ENCODE data around the gene AOC2.

The AOC2 gene

GRCh38 chr17:42844271-42844670 lies at the start of gene AOC2:
AOC2 (plus strand) TSS chr17:42844580; CDS start chr17:42844627, 47 bp downstream.
- Histone ChIP-seq H3K9ac (ENCODE audit: low read depth, low read length, poor library complexity, severe bottlenecking) (no peak within 1 kb of the TSS), H3K9me3 (ENCODE audit: insufficient read depth, low read depth, low read length) (no peaks in the 10 kb centered on the region), H3K27me3 (ENCODE audit: insufficient read depth, low read length, poor library complexity, severe bottlenecking) (no peaks in the 10 kb centered on the region), H3F3A (ENCODE audit: low read depth) (no peaks in the 10 kb centered on the region), H3K9me2 (replicated peaks; ENCODE audit: low read depth, low read length) (no peaks in the 10 kb centered on the region), H3K4me2 (ENCODE audit: low read depth, low read length, poor library complexity, severe bottlenecking) (no peak within 1 kb of the TSS), H3K79me2 (ENCODE audit: insufficient read depth, low read length) (no peaks in the 10 kb centered on the region; the same call in 1 of the 2 replicates), H2AFZ (ENCODE audit: low read length) (no peak within 1 kb of the TSS), H3K4me3 (ENCODE audit: low read length, poor library complexity, severe bottlenecking) (no peak within 1 kb of the TSS), H4K20me1 (ENCODE audit: insufficient read depth, low read length, poor library complexity, severe bottlenecking) (no peaks in the 10 kb centered on the region), H3K36me3 (ENCODE audit: insufficient read depth, low read length) (peaks cover 55% of the 10 kb centered on the region; the same call in 1 of the 2 replicates), H3K4me1 (ENCODE audit: insufficient read depth, low read length, poor library complexity, severe bottlenecking) (no peaks in the 10 kb centered on the region)
- TF ChIP-seq CTCF (conservative IDR thresholded peaks at IDR 0.05; ENCODE audit: low read length): no peak
- no peak for TF ChIP-seq EZH2phosphoT487 (IDR thresholded peaks at IDR 0.05; ENCODE audit: borderline replicate concordance)

- Histone ChIP-seq H3F3A (ENCODE audit: low read depth) (no peaks in the 10 kb centered on the region), H3K4me3 (ENCODE audit: low read length, poor library complexity, severe bottlenecking) (no peak overlapping the region), H3K36me3 (ENCODE audit: insufficient read depth, low read length) (no peaks in the 10 kb centered on the region), H3K4me1 (ENCODE audit: insufficient read depth, low read length, poor library complexity, severe bottlenecking) (peaks cover 12% of the 10 kb centered on the region), H4K20me1 (ENCODE audit: insufficient read depth, low read length, poor library complexity, severe bottlenecking) (no peaks in the 10 kb centered on the region), H2AFZ (ENCODE audit: low read length) (no peak overlapping the region), H3K79me2 (ENCODE audit: insufficient read depth, low read length) (peaks cover 20% of the 10 kb centered on the region), H3K27me3 (ENCODE audit: insufficient read depth, low read length, poor library complexity, severe bottlenecking) (no peaks in the 10 kb centered on the region), H3K9ac (ENCODE audit: low read depth, low read length, poor library complexity, severe bottlenecking) (no peak overlapping the region), H3K9me2 (replicated peaks; ENCODE audit: low read depth, low read length) (no peaks in the 10 kb centered on the region), H3K4me2 (ENCODE audit: low read depth, low read length, poor library complexity, severe bottlenecking) (no peak overlapping the region), H3K9me3 (ENCODE audit: insufficient read depth, low read depth, low read length) (no peaks in the 10 kb centered on the region)
- TF ChIP-seq CTCF (conservative IDR thresholded peaks at IDR 0.05; ENCODE audit: low read length) (no peak), EZH2phosphoT487 (IDR thresholded peaks at IDR 0.05; ENCODE audit: borderline replicate concordance) (no peak)
Observed at GRCh38 chr17:42795061-42795460, 49.3 kb upstream of the AOC2 start.

GRCh38 chr17:42795465-42795864 lies 48.9 kb upstream of the AOC2 start:
- TF ChIP-seq CTCF (conservative IDR thresholded peaks at IDR 0.05; ENCODE audit: low read length) (no peak), EZH2phosphoT487 (IDR thresholded peaks at IDR 0.05; ENCODE audit: borderline replicate concordance) (no peak)
- no peaks in the 10 kb centered on the region for H3K9me3 ChIP-seq (ENCODE audit: insufficient read depth, low read depth, low read length)
- H3K79me2 ChIP-seq (ENCODE audit: insufficient read depth, low read length): peaks cover 20% of the 10 kb centered on the region
- H3K4me1 ChIP-seq (ENCODE audit: insufficient read depth, low read length, poor library complexity, severe bottlenecking): peaks cover 12% of the 10 kb centered on the region
- no peaks in the 10 kb centered on the region for H4K20me1 ChIP-seq (ENCODE audit: insufficient read depth, low read length, poor library complexity, severe bottlenecking)
- H3K4me2 ChIP-seq (ENCODE audit: low read depth, low read length, poor library complexity, severe bottlenecking): no peak overlapping the region
- H2AFZ ChIP-seq (ENCODE audit: low read length): no peak overlapping the region
- no peak overlapping the region for H3K9ac ChIP-seq (ENCODE audit: low read depth, low read length, poor library complexity, severe bottlenecking)
- H3K9me2 ChIP-seq (replicated peaks; ENCODE audit: low read depth, low read length): no peaks in the 10 kb centered on the region
- no peak overlapping the region for H3K4me3 ChIP-seq (ENCODE audit: low read length, poor library complexity, severe bottlenecking)
- no peaks in the 10 kb centered on the region for H3F3A ChIP-seq (ENCODE audit: low read depth)
- H3K36me3 ChIP-seq (ENCODE audit: insufficient read depth, low read length): no peaks in the 10 kb centered on the region
- H3K27me3 ChIP-seq (ENCODE audit: insufficient read depth, low read length, poor library complexity, severe bottlenecking): no peaks in the 10 kb centered on the region
